IPS-18c (cell line): ENCODE measurements around the gene XAB2.

Experiments used
- H3K4me3 ChIP-seq: 2 replicates; pipeline ENCODE4 v1.7.0; 2013; ENCODE audit warnings: low read depth, mild to moderate bottlenecking, low read length, moderate library complexity; ENCODE audit not compliant: insufficient read depth
- H3K9me3 ChIP-seq: one replicate; pipeline ENCODE4 v1.6.1; 2013; ENCODE audit warnings: mild to moderate bottlenecking, low read length, moderate library complexity; ENCODE audit not compliant: control insufficient read depth, insufficient read depth

XAB2 gene

GRCh38 chr19:7570761-7571160, 58.6 kb downstream of the XAB2 start:
- no peak overlapping the region for H3K4me3 ChIP-seq
- H3K9me3 ChIP-seq = no peaks in the 10 kb centered on the region
